ENCODE data around the gene PATJ.

Gene PATJ

GRCh38 chr1:62221171-62221570 is 478.9 kb downstream of the PATJ start:
- DNase-seq = no peak

- DNase-seq = no peak
These were observed 480.0 kb downstream of the PATJ start for GRCh38 chr1:62222321-62222720.

DNA sequence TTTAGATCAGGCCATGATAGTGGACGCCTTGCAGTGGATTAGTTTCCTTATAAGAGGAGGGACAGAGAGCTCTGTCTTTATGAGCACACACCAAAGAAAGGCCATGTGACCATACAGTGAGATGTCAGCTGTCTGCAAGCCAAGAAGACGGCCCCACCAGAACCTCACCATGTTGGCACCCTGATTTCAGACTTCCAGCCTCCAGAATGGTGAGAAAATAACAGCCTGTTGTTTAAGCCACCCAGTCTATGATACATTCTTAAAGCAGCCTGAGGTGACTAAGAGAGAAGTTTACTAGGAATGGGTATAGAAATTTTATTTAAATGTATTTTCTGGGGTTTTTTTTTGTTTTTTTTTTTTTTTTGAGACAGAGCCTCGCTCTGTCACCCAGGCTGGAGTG is 481.9 kb downstream of the PATJ start:
- no peak for DNase-seq

GRCh38 chr1:62227496-62227895 is 485.2 kb downstream of the PATJ start:
- no peak for DNase-seq

All from activated CD4-positive, alpha-beta T cell treated with anti-CD3 and anti-CD28 coated beads, Interleukin-2, amount 50 U/mL, for 4 hours (primary cell).